Coronary artery (tissue), 2 donors: ENCODE results near the gene HOXA4.

Experiments used
- DNase-seq: peaks from one replicate; pipeline ENCODE4 v3.0.0-alpha.2; 2017; ENCODE audit warnings: low spot score
- H3K27ac ChIP-seq, 2 donors: fragments of 200-600 bp; sonication (generic); one replicate each; pipeline ENCODE4 v1.5.1; 2016 to 2019
- H3K4me3 ChIP-seq: fragments of 200-600 bp; sonication (generic); 2 replicates; pipeline ENCODE4 v1.5.1; 2016; ENCODE audit warnings: mild to moderate bottlenecking, moderate library complexity
- TF ChIP-seq, protein P1 (sequence below): fragments of 200-600 bp; sonication (generic); IDR thresholded peaks from one replicate; pipeline ENCODE4 v1.5.1; 2019; ENCODE audit warnings: antibody characterized with exemption

The HOXA4 gene

DNA sequence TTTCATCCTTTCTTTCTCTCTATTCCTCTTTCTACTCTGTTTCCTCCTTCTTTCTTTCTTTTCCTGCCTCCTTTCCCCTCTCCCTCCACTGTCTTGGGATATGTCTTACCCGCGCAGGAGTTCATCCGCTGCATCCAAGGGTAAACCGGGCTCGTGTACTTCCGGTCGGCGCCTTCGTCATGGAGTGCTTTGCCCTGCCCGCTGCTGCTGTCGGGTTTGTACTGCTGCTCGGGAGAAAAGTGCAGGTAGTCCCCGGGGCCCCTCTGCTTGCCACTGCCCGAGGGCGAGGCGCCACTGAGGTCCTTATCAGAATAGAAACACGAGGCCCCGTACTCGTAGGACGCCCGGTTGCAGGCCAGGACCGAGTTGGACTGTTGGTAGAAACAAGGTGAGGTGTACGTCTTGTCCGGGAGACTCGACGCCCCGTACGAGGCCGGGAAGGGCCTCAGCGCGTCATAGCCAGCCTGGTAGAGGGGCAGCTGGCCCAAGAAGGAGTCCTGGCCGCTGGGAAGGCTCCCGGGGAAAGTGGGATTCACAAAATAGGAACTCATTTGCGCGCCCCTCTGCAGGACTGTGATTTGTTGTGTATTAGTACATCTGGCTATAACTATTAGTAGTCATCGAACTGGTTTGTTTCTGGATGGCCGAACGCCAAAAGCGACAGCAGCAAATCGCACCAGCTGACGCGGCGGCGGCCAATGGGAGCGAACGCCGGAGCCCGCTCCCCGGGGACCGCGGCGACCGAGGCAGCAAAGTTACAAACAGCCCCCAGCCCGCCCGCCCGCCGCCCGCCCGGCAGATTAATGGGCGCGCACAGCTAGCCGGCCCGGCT lies 16.9 kb upstream of the HOXA4 start, which contains the start of gene HOXA6:
Gene HOXA6 (minus strand): TSS at position 576 of the 832 bp plus-strand sequence. CDS start 25 bp downstream, at position 551.
- TF ChIP-seq, protein P1, sequence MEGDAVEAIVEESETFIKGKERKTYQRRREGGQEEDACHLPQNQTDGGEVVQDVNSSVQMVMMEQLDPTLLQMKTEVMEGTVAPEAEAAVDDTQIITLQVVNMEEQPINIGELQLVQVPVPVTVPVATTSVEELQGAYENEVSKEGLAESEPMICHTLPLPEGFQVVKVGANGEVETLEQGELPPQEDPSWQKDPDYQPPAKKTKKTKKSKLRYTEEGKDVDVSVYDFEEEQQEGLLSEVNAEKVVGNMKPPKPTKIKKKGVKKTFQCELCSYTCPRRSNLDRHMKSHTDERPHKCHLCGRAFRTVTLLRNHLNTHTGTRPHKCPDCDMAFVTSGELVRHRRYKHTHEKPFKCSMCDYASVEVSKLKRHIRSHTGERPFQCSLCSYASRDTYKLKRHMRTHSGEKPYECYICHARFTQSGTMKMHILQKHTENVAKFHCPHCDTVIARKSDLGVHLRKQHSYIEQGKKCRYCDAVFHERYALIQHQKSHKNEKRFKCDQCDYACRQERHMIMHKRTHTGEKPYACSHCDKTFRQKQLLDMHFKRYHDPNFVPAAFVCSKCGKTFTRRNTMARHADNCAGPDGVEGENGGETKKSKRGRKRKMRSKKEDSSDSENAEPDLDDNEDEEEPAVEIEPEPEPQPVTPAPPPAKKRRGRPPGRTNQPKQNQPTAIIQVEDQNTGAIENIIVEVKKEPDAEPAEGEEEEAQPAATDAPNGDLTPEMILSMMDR = no peak
- Histone ChIP-seq H3K4me3 (peak within 1 kb of the TSS; percentile 65), H3K27ac (no peak within 1 kb of the TSS)
- DNase-seq = peak; percentile 73

- peak; percentile 54 for DNase-seq
- TF ChIP-seq, protein P1 = no peak
- no peak overlapping the region for H3K4me3 ChIP-seq
- H3K27ac ChIP-seq = no peak overlapping the region
Observed at GRCh38 chr7:27146491-27147198, 16.1 kb upstream of the HOXA4 start.

- no peak for DNase-seq
- no peak overlapping the region for H3K4me3 ChIP-seq
Observed at GRCh38 chr7:27145914-27146412, 15.4 kb upstream of the HOXA4 start.

DNA sequence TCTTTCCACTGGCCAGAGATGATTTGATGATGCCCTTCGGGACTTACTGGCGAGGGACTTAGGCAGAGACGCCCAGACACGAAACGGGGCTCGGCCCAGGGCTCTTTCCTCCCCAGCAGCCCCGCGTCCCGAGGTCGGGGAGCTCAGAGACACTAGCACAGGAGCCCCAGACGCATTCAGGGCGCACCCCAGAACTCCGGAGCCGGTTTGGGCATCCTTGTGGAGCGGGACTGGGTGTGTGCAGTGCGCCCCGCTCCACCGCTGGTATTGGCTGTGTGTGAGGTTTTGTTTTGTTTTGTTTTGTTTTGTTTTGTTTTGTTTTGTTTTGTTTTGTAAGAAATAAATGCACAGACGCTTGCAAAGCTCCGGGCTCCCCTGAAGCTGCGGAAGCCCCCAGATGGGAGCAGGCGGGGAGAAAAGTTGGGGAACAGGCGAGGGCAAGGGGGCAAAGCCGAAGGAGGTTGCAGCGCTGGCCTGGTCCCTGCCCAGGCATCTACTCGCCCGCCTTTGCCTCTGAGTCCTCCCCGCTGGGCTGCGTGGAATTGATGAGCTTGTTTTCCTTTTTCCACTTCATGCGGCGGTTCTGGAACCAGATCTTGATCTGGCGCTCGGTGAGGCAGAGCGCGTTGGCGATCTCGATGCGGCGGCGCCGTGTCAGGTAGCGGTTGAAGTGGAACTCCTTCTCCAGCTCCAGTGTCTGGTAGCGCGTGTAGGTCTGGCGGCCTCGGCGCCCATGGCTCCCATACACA lies 14.8 kb upstream of the HOXA4 start:
- peak; percentile 70 for DNase-seq
- Histone ChIP-seq H3K4me3 (peak overlapping the region; percentile 30), H3K27ac (no peak overlapping the region)
- TF ChIP-seq, protein P1 = no peak

More at GRCh38 chr7:27145914-27146412, 15.4 kb upstream of the HOXA4 start:
- no peak overlapping the region for H3K27ac ChIP-seq
- TF ChIP-seq, protein P1 = no peak

DNA sequence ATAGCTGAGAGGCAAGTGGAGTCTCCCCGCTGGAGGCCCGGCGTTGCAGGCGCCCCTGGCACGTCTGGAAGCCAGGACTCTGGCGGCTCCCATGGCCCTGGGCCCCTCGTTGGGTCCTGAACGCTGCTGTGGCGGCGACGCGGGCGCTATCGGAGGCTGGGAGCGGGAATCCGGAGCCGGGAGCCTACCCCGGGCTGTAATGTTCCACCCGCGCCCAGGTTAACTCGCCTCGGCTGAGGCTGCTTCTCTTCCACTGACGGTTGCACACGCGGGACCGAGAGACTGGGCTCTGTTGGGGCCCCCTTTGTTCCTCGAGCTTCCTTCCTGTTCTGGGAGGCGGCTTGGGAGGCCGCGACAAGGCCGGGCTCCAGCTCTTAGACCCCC lies 14.2 kb upstream of the HOXA4 start:
- Histone ChIP-seq H3K4me3 (peak overlapping the region; percentile 30), H3K27ac (no peak overlapping the region)
- TF ChIP-seq, protein P1 = no peak
- DNase-seq = peak; percentile 62

GRCh38 chr7:27143950-27144780 lies 13.6 kb upstream of the HOXA4 start:
- TF ChIP-seq, protein P1 = no peak
- H3K4me3 ChIP-seq = peak overlapping the region; percentile 67
- no peak overlapping the region for H3K27ac ChIP-seq
- peak; percentile 55 for DNase-seq
